Measurements from ENCODE around the gene COMT. TPM values are rescaled to one million over a fixed set of nuclear protein-coding genes. Genes with fewer than 3 reads are reported as not detected.

COMT gene
- 85.3 TPM for polyA plus RNA-seq

DNA sequence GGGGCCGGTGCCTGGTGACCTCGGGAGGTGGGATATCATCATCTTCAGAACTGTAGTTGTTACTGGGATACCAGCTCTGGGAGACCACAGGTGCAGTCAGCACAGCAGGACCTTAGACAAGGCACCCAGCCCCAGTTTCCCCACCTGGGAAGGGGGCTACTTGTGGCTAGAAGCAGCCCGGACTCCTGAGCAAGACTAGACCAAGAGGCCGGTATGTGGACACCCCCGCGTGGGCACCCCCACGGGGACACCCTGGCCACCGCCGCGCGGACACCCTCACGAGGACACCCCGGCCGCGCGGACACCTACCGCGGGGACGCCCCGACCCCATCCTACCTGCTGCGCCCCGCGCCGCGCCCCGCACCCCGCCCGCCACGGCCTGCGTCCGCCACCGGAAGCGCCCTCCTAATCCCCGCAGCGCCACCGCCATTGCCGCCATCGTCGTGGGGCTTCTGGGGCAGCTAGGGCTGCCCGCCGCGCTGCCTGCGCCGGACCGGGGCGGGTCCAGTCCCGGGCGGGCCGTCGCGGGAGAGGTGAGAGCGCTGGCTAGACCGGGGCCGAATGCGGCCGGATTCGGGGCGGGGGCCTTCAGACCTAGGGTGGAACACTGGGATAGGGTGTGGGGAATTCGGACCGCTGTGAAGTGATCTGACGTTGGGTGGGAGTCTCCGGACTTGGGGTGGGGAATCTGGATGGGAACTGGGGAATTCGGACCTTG lies at the start of gene COMT, which contains the start of gene TXNRD2:
Gene COMT, plus strand, starts transcription at position 408 of the 718 bp plus-strand sequence. CDS start 20,755 bp downstream, outside the sequence.
Gene TXNRD2, minus strand, starts transcription at position 454 of the 718 bp plus-strand sequence. Its CDS starts 15 bp downstream, at position 439.
- H3K9me3 Mint-ChIP-seq: peaks cover 0 to 3% (median 2%) of the 10 kb centered on the region in 3 donors
- H3K4me1 Mint-ChIP-seq: peaks cover 19 to 32% (median 29%) of the 10 kb centered on the region in 3 donors
- peaks cover 7% of the 10 kb centered on the region for H3K36me3 Mint-ChIP-seq
- H3K27me3 Mint-ChIP-seq: no peaks in the 10 kb centered on the region
- H3K27ac Mint-ChIP-seq: peak within 1 kb of the TSS; percentile 90 to 96 (median 92)
- H3K4me3 Mint-ChIP-seq: peak within 1 kb of the TSS; percentile 85 to 97 (median 95)

DNA sequence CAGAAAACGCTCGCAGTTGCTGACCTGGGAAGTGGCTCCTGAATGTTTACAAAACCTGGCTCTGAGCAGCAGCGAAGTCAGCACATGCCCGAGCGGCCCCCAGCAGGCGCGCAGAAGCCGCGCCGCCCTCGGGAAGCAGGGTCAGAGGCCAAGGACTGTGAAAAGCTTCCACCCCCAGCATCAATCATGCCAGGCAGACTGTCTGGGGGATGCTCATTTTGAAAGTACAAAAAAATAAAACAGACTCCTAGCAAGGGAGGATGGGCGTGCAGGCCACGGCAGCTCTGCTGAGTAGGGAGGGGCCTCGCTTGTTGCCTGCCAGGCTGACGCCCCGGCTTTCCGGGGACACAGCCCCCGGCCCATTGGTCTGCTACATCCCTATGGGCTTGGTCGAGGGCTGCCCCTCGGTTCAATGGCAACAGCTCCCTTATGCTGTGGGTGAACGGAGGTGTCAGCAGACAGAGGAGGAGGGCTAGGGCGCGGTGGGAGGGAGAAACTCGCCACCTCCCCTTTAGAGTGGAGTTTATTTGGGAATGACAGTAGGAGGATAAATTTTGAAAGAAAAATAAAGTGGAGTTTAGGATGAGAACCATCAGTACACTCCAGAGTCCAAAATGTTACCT lies 49.2 kb upstream of the COMT start:
- no peaks in the 10 kb centered on the region for H3K27me3 Mint-ChIP-seq
- no peaks in the 10 kb centered on the region for H3K9me3 Mint-ChIP-seq
- peak overlapping the region in 2 of 3 donors; percentile 39 to 78 for H3K27ac Mint-ChIP-seq
- peak overlapping the region; percentile 69 to 89 (median 82) for H3K4me3 Mint-ChIP-seq
- no peaks in the 10 kb centered on the region for H3K36me3 Mint-ChIP-seq
- peaks cover 15 to 17% (median 16%) of the 10 kb centered on the region in 3 donors for H3K4me1 Mint-ChIP-seq

DNA sequence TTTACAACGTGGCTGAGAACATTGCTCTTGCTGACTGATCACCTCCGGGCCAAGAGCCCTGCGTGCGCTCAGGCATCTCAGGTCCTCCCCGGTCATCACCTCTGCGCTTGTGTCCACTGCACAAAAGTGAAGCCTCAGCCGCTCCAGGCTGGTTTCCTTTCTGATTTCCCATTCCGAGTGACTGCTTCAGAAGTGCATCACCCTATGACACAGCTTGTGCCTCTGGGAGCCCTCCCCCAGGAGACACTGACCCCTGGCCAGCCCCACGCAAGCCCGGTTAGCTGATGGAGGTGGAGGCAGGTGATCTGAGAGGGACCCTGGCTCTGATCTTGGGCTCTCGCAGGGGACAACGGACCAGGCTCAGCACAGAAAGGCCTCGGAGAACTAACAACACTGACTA lies 48.6 kb upstream of the COMT start:
- no peaks in the 10 kb centered on the region for H3K9me3 Mint-ChIP-seq
- H3K36me3 Mint-ChIP-seq: no peaks in the 10 kb centered on the region
- peaks cover 14 to 15% (median 15%) of the 10 kb centered on the region in 3 donors for H3K4me1 Mint-ChIP-seq
- peak overlapping the region in 1 of 4 donors; percentile 89 for H3K4me3 Mint-ChIP-seq
- no peaks in the 10 kb centered on the region for H3K27me3 Mint-ChIP-seq
- H3K27ac Mint-ChIP-seq: peak overlapping the region in 1 of 3 donors; percentile 39

DNA sequence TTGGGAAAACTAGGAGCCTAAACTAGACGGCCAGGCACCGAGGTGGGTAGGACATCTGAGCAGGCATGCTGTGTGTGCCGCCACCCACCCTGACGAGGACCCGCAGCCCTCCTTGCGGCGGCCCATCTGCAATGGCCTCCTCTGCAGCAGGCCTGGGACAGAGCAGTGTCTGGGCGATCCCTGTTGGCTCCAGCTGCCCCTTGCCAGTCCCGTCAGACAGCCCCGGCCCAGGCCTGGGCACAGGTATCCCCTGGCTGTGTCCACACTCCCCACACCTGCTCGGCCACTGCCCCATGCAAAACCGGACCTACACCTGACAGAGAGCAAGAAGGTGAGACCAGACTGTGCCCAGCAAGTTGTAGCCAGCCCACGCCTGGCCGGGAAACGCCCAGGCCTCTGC lies 48.2 kb upstream of the COMT start:
- Mint-ChIP-seq H3K27me3 (no peaks in the 10 kb centered on the region), H3K27ac (no peak overlapping the region), H3K4me3 (no peak overlapping the region), H3K36me3 (no peaks in the 10 kb centered on the region), H3K4me1 (peaks cover 14 to 15% (median 15%) of the 10 kb centered on the region in 3 donors), H3K9me3 (no peaks in the 10 kb centered on the region)

DNA sequence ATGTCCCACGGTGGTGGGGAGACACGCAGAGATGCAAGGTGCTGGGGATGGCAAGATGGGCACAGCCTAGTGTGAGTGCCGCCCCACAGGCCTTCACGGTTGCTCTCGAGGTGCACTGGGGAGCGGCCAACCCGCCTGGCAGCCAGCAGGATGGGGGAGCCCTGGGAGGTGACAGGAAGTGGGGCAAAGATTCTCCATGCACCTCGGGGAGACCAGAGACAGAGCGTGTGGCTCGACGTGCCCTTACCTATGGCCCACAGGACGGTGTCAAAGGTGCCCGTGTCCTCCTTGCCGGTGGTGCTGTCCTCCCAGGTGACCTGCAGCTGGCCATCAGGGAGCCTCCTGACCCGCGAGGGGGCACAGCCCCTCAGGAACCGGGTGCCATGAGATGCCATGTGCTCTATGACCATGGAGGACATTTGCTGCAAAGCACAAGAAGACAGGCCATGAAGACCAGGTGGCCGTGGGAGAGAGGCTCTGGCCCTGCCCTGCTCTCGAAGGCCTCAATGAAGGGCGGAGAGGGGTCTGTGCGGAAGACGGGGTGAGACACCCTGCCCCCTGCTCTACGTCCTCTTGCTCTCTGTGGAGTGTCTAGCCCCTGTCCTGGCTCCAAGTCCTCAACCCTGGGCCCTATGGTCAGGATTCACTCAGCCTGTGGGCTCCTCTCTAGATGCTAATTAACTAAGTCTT lies 46.3 kb upstream of the COMT start:
- no peaks in the 10 kb centered on the region for H3K9me3 Mint-ChIP-seq
- no peaks in the 10 kb centered on the region for H3K27me3 Mint-ChIP-seq
- no peak overlapping the region for H3K4me3 Mint-ChIP-seq
- no peak overlapping the region for H3K27ac Mint-ChIP-seq
- H3K36me3 Mint-ChIP-seq: peaks cover 2% of the 10 kb centered on the region
- peaks cover 14 to 15% (median 15%) of the 10 kb centered on the region in 3 donors for H3K4me1 Mint-ChIP-seq

DNA sequence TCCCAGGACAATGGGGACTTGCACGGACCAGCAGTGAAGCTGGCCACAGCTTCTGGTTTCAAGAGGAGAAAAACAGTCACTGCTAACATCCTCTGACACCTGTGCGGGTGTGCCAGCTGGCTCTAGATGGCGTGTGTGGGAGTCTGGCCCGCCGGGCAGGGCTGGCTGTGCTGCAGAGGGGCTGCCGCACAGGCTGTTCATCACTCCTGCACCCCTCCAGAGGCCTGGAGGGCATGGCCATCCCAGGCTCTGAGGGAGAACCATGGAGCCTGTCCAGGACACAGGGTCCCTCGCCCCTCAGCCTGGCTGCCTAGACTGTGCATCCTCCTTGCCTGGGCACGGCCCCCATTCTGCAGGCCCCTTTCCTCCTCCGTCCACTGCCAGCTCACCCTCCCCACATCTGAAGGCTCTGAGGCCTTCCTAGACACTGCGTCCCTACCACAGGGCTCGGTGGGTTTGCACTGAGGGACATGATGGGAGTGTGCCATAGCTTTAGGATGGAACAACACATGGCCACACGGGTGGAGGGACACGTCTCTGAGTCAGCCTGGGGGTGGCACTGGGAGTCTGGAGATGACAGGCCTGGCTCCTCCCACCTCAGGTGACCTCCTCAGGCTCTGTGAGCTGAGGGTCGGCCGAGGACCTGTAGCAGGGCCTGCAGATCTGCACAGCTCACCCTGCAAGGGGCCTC lies 44.8 kb upstream of the COMT start:
- Mint-ChIP-seq H3K4me1 (peaks cover 6 to 8% (median 7%) of the 10 kb centered on the region in 3 donors), H3K4me3 (no peak overlapping the region), H3K27ac (no peak overlapping the region), H3K9me3 (no peaks in the 10 kb centered on the region), H3K27me3 (no peaks in the 10 kb centered on the region), H3K36me3 (peaks cover 2% of the 10 kb centered on the region)

DNA sequence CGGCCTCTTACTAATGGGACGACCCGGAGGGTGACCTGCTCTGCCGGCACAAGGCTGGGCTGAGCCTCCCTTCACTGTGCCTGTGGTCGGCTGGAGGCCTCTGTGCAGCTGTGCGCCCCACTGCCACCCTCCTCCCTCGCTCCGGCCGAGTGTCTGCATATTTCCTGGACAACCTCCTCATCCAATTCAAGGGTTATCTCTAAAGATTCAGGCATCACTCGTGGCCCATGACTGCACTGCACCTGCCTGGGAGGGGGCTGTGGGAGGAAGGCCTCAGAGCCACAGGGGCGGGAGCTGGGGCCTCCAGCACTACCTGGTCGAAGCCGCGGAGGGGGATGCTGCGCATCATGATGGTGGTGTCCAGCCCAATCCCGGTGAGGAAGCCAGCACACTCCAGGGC lies 43.8 kb upstream of the COMT start:
- Mint-ChIP-seq H3K9me3 (no peaks in the 10 kb centered on the region), H3K4me1 (no peaks in the 10 kb centered on the region), H3K27ac (no peak overlapping the region), H3K27me3 (no peaks in the 10 kb centered on the region), H3K36me3 (peaks cover 2% of the 10 kb centered on the region), H3K4me3 (no peak overlapping the region)

DNA sequence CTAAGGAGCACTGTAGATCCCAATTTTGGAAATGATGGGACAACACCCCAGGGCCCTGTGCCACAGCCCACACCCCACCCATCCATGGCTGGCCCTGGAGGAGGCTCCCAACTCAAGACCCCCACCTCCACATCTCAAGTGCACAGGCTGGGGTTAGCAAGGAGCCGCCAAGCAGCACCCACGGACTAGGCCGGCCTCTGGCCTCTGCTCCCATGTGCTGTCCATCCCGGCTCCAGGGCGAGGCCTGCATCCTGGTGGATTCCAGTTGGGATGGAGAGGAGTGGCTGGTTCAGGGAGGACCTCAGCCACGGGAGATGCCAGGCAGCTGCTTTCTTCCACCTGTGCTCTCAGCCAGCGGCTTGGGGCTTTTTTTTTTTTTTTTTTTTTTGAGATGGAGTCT lies 43.4 kb upstream of the COMT start:
- H3K36me3 Mint-ChIP-seq: peaks cover 2% of the 10 kb centered on the region
- no peak overlapping the region for H3K27ac Mint-ChIP-seq
- no peak overlapping the region for H3K4me3 Mint-ChIP-seq
- no peaks in the 10 kb centered on the region for H3K4me1 Mint-ChIP-seq
- no peaks in the 10 kb centered on the region for H3K27me3 Mint-ChIP-seq
- no peaks in the 10 kb centered on the region for H3K9me3 Mint-ChIP-seq

DNA sequence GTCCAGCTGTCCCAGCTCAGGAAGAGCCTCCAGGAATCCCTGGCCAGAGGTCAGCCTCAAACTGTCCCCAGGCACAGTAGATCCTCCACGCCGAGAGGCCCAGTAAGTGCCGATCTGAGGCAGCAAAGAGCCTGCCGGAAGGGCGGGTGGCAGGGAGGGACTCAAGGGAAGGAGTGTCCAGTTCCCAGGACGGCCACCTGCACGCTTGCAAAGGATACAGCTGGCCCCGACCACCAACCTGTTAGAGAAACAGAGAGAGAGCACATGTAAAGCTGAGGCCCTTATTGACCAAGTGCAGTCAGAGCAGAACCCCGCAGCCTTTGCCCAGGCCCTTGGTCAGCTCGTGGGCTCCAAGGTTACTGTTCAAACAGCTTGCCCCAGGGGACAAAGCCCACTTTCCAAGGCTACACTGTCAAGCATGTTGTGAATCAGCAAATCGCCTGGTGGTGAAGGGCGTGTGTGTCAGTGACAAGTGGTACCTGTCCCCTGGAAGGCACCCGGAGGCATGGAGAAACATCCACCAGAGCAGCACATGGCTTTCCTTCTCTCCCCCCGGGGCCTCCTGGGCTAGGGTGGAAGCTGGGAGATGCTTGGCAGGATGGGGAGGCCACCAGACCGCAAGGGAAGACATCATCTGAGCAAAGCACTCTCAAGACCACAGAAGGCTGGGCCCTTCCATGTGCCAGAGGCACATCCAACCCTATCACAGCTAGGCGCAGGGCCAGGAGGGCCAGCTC lies 42.6 kb upstream of the COMT start:
- Mint-ChIP-seq H3K9me3 (no peaks in the 10 kb centered on the region), H3K36me3 (peaks cover 2% of the 10 kb centered on the region), H3K4me1 (no peaks in the 10 kb centered on the region), H3K27me3 (no peaks in the 10 kb centered on the region), H3K4me3 (no peak overlapping the region), H3K27ac (no peak overlapping the region)

DNA sequence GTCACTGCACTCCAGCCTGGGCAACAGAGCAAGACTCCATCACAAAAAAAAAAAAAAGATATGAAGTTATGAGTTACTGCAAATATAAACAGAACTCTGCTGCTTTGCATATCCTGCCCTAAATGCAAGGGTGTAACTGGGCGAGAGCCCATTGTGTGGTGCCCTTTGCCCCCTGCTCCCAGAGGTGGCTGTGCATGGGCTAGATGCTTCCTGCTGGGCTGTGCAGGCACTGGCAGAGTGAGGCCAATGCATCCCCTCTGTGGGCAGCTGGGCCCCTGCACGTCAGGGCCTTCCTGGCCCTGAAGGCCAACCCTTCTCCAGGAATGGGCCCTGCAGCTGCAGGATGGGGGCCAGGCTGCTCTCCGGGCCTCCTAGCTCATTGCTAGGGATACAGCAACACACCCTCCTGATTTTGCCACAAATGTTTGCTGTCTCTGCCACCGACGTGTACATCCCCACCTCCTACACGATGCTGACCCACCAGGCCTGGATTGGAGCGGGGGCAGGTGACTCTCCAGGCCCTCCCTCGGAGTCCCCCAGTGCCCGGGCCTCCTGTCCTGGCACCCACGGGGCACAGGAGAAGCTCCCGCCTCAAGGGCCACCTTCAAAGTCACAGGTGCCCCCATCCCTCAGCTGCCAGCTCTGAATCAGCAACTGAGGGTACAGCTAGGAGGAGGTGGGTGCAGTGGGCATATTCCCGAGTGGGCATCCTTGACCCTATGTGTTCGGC lies 40.7 kb upstream of the COMT start:
- H3K4me1 Mint-ChIP-seq: no peaks in the 10 kb centered on the region
- no peaks in the 10 kb centered on the region for H3K9me3 Mint-ChIP-seq
- no peak overlapping the region for H3K27ac Mint-ChIP-seq
- no peak overlapping the region for H3K4me3 Mint-ChIP-seq
- H3K27me3 Mint-ChIP-seq: no peaks in the 10 kb centered on the region
- peaks cover 2% of the 10 kb centered on the region for H3K36me3 Mint-ChIP-seq

DNA sequence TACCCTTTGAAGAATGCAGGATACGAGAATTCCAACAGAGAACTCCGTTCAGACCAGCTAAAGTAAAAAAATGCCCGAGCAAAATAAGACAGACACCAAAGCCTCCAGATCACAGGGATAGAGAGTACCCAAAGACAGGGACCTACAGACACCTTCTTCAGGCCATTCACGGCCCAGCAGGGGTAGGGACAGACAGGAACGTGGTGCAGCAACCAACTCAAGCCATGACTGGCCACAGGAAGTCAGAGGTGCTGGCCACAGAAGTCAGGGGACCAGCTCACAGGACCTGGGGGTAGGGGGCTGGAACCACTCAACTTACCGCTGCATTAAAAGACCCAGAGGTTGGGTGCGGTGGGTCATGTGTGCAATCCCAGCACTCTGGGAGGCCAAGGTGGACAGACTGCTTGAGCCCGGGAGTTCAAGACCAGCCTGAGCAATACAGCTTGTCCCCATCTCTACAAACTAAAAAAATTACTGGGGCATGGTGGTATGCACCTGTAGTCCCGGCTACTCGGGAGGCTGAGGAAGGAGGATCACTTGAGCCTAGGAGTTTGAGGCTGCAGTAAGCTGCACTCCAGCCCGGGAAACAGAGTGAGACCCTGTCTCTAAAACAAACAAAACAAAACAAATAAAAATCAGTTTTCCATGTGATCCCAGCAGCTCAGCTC lies 39.9 kb upstream of the COMT start:
- Mint-ChIP-seq H3K4me1 (no peaks in the 10 kb centered on the region), H3K4me3 (no peak overlapping the region), H3K27ac (no peak overlapping the region), H3K27me3 (no peaks in the 10 kb centered on the region), H3K36me3 (peaks cover 4% of the 10 kb centered on the region), H3K9me3 (no peaks in the 10 kb centered on the region)

DNA sequence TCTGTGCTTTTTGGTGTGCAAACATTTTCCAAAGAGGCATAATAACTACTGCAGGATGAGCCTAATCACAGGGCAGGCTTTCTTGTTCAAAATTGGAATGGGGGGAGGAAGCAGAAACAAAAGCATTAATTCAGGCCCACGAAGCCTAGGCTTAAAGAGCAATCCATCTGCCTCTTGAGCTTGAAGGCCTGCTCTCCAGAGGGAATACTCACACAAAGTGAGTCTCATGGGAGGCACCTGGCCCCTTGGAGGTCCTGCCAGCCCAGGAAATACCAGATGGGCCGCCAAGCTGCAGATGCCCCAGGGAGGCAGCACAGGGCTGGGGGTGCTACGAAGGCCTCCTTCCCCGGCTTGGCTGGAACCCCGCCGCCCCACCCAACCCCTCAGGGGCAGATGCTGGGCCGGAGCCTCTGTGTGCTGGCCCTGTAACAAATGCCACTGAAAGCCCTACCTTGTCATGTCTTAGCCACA lies 39.3 kb upstream of the COMT start:
- Mint-ChIP-seq H3K4me3 (no peak overlapping the region), H3K27ac (no peak overlapping the region), H3K27me3 (no peaks in the 10 kb centered on the region), H3K36me3 (peaks cover 4% of the 10 kb centered on the region), H3K4me1 (no peaks in the 10 kb centered on the region), H3K9me3 (no peaks in the 10 kb centered on the region)

DNA sequence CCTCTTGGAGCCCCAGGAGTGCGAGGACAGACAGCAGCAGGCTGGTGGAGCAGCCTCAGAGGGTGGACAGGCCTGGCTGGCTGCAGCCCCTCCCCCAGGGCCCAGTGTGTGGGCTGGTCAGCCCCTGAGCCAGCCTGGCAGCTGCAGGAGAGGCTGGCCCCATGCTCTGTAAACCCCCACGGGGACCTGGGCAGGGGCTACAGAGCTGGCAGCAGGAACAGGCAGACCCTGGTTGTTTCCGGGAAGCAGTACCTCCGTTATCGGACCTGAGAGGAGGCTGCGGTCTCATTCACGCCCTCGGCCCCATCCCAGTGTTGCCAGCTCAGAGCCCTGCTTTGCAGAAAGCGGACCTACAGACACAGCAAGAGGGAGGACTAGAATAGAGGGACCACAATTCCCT lies 38.5 kb upstream of the COMT start:
- Mint-ChIP-seq H3K36me3 (peaks cover 4% of the 10 kb centered on the region), H3K4me3 (no peak overlapping the region), H3K27ac (no peak overlapping the region), H3K4me1 (no peaks in the 10 kb centered on the region), H3K9me3 (no peaks in the 10 kb centered on the region), H3K27me3 (no peaks in the 10 kb centered on the region)

Data from IgD-negative memory B cell (primary cell).